HEK293 (cell line): ENCODE results near the gene PER1.

ENCODE experiments used
- GLIS1 ChIP-seq: fragments of 450-650 bp; formaldehyde crosslinking; IDR thresholded peaks from 2 replicates; pipeline ENCODE4 v1.5.1; 2016; ENCODE audit warnings: missing biosample characterization, missing genetic modification characterization
- IKZF3 ChIP-seq: fragments of 450-650 bp; IDR thresholded peaks from 2 replicates; pipeline ENCODE4 v1.5.0; 2018; ENCODE audit warnings: missing biosample characterization, mild to moderate bottlenecking, missing genetic modification characterization, moderate library complexity
- PRDM10 ChIP-seq: fragments of 450-650 bp; formaldehyde crosslinking; IDR thresholded peaks from 2 replicates; pipeline ENCODE4 v1.5.1; 2016; ENCODE audit warnings: missing biosample characterization, missing genetic modification characterization
- SCRT1 ChIP-seq: fragments of 450-650 bp; formaldehyde crosslinking; IDR thresholded peaks from 2 replicates; pipeline ENCODE4 v1.5.1; 2016; ENCODE audit warnings: missing biosample characterization, missing genetic modification characterization, borderline replicate concordance
- SP3 ChIP-seq: fragments of 450-650 bp; formaldehyde crosslinking; IDR thresholded peaks from 2 replicates; pipeline ENCODE4 v1.5.1; 2016; ENCODE audit warnings: missing biosample characterization, missing genetic modification characterization
- SP7 ChIP-seq: fragments of 450-650 bp; formaldehyde crosslinking; IDR thresholded peaks from 2 replicates; pipeline ENCODE4 v1.5.1; 2016; ENCODE audit warnings: missing biosample characterization, missing genetic modification characterization
- ZBTB17 ChIP-seq: fragments of 450-650 bp; formaldehyde crosslinking; IDR thresholded peaks from 2 replicates; pipeline ENCODE4 v1.5.1; 2016; ENCODE audit warnings: missing biosample characterization, missing genetic modification characterization
- ZBTB21 ChIP-seq: fragments of 450-650 bp; formaldehyde crosslinking; IDR thresholded peaks from 2 replicates; pipeline ENCODE4 v1.5.1; 2017; ENCODE audit warnings: missing biosample characterization, missing genetic modification characterization
- ZBTB48 ChIP-seq: fragments of 450-650 bp; formaldehyde crosslinking; IDR thresholded peaks from 2 replicates; pipeline ENCODE4 v1.5.1; 2016; ENCODE audit warnings: missing biosample characterization, missing genetic modification characterization
- ZEB2 ChIP-seq: fragments of 450-650 bp; formaldehyde crosslinking; IDR thresholded peaks from 2 replicates; pipeline ENCODE4 v1.5.1; 2016; ENCODE audit warnings: missing biosample characterization, missing genetic modification characterization
- ZFHX2 ChIP-seq: fragments of 450-650 bp; formaldehyde crosslinking; conservative IDR thresholded peaks from 2 replicates; pipeline ENCODE4 v1.5.1; 2016; ENCODE audit warnings: missing biosample characterization, missing genetic modification characterization
- ZFP41 ChIP-seq: fragments of 450-650 bp; formaldehyde crosslinking; IDR thresholded peaks from 2 replicates; pipeline ENCODE4 v1.5.1; 2016; ENCODE audit warnings: missing biosample characterization, missing genetic modification characterization, borderline replicate concordance
- ZNF114 ChIP-seq: fragments of 450-650 bp; formaldehyde crosslinking; IDR thresholded peaks from 2 replicates; pipeline ENCODE4 v1.5.0; 2017; ENCODE audit warnings: missing biosample characterization, missing genetic modification characterization
- ZNF214 ChIP-seq: fragments of 450-650 bp; formaldehyde crosslinking; IDR thresholded peaks from 2 replicates; pipeline ENCODE4 v1.5.1; 2017; ENCODE audit warnings: missing biosample characterization, mild to moderate bottlenecking, missing genetic modification characterization, borderline replicate concordance
- ZNF398 ChIP-seq: fragments of 450-650 bp; formaldehyde crosslinking; IDR thresholded peaks from 2 replicates; pipeline ENCODE4 v1.5.1; 2017; ENCODE audit warnings: missing biosample characterization, missing genetic modification characterization
- ZNF426 ChIP-seq: fragments of 450-650 bp; formaldehyde crosslinking; IDR thresholded peaks from 2 replicates; pipeline ENCODE4 v1.5.1; 2017; ENCODE audit warnings: missing biosample characterization, missing genetic modification characterization, mild to moderate bottlenecking, inconsistent platforms, moderate library complexity
- ZNF48 ChIP-seq: fragments of 450-650 bp; formaldehyde crosslinking; IDR thresholded peaks from 2 replicates; pipeline ENCODE4 v1.5.1; 2016; ENCODE audit warnings: missing biosample characterization, missing genetic modification characterization
- ZNF561 ChIP-seq: fragments of 450-650 bp; IDR thresholded peaks from 2 replicates; pipeline ENCODE4 v1.5.1; 2018; ENCODE audit warnings: missing biosample characterization, missing genetic modification characterization, borderline replicate concordance
- ZNF600 ChIP-seq: fragments of 450-650 bp; formaldehyde crosslinking; IDR thresholded peaks from 2 replicates; pipeline ENCODE4 v1.5.1; 2016; ENCODE audit warnings: missing biosample characterization, missing genetic modification characterization
- ZNF654 ChIP-seq: fragments of 450-650 bp; formaldehyde crosslinking; IDR thresholded peaks from 2 replicates; pipeline ENCODE4 v1.5.1; 2016; ENCODE audit warnings: low read depth, missing biosample characterization, missing genetic modification characterization
- ZNF76 ChIP-seq: fragments of 450-650 bp; formaldehyde crosslinking; IDR thresholded peaks from 2 replicates; pipeline ENCODE4; 2016; ENCODE audit warnings: low read depth, missing biosample characterization, missing genetic modification characterization, borderline replicate concordance
- ZNF777 ChIP-seq: fragments of 450-650 bp; formaldehyde crosslinking; IDR thresholded peaks from 2 replicates; pipeline ENCODE4 v1.5.1; 2017; ENCODE audit warnings: missing biosample characterization, missing genetic modification characterization, borderline replicate concordance
- ZSCAN18 ChIP-seq: fragments of 450-650 bp; formaldehyde crosslinking; IDR thresholded peaks from 2 replicates; pipeline ENCODE4 v1.5.1; 2016; ENCODE audit warnings: missing biosample characterization, missing genetic modification characterization

Gene PER1

GRCh38 chr17:8123695-8124349 lies 28.4 kb downstream of the PER1 start, which contains the start of gene HES7 (continued):
- TF ChIP-seq IKZF3 (tag by site-specific recombination) (peak; percentile 59), ZFHX2 (peak; percentile 43), SP3 (tag by site-specific recombination) (peak; percentile 92), ZNF654 (no peak), ZNF777 (tag by site-specific recombination) (0 out of 2 replicates have a peak, but pooled peaks have one; percentile 11), ZFP41 (tag by site-specific recombination) (no peak), ZBTB21 (tag by site-specific recombination) (no peak), ZNF600 (tag by site-specific recombination) (peak; percentile 96), PRDM10 (tag by site-specific recombination) (peak; percentile 71; the same call in 1 of the 2 replicates), ZNF398 (peak; percentile 85), GLIS1 (peak; percentile 37; the same call in 1 of the 2 replicates), ZNF561 (tag by site-specific recombination) (0 out of 2 replicates have a peak, but pooled peaks have one; percentile 31), ZNF48 (no peak), SCRT1 (tag by site-specific recombination) (no peak), ZEB2 (tag by site-specific recombination) (peak; percentile 25; the same call in 1 of the 2 replicates), ZNF76 (tag by site-specific recombination) (peak; percentile 63), ZBTB48 (tag by site-specific recombination) (peak; percentile 93), ZNF426 (tag by site-specific recombination) (no peak), ZBTB17 (tag by site-specific recombination) (peak; percentile 91), ZNF114 (tag by site-specific recombination) (no peak), ZSCAN18 (tag by site-specific recombination) (no peak), ZNF214 (no peak), SP7 (tag by site-specific recombination) (peak; percentile 58)
